Stimulated activated CD4-positive, alpha-beta T cell treated with anti-CD3 and anti-CD28 coated beads, Interleukin-1b, Interleukin-23, amount 100 ng/mL, for 4 hours (primary cell): ENCODE measurements around the gene ZNF609.
A peak's percentile ranks its signal among the peaks of the same experiment; 100 is the strongest.

Experiments used
- DNase-seq, 2 donors: peaks; one replicate each; pipeline ENCODE4 v3.0.0-alpha.2; 2020; ENCODE audit warnings: low read depth in 2 of 2

The ZNF609 gene

GRCh38 chr15:64535460-64536243 is 75.3 kb downstream of the ZNF609 start:
- no peak for DNase-seq

- peak in 1 of 2 donors; percentile 27 for DNase-seq
Measured at GRCh38 chr15:64536244-64536836, 76.0 kb downstream of the ZNF609 start.

GRCh38 chr15:64542091-64542490 is 81.7 kb downstream of the ZNF609 start:
- DNase-seq: no peak

DNA sequence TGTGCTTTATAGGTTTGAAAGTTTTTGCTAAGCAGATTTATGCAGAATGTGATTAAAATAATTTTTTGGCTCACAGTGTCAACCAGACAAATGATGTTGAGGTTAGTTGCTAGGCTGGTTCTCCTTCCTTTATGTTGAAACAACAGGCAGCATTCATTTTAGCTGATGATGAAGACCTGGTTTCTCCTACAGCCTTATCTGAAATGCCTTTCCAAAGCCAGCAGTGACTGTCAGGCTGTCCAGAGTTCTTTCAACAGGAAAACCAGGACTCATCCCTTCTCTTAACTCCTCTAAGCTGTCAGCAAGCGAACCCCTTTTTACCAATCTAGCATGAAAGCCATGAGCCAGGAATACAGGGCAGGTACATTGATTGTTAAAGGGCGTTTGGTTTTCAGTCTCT is 84.1 kb downstream of the ZNF609 start:
- DNase-seq: no peak

DNA sequence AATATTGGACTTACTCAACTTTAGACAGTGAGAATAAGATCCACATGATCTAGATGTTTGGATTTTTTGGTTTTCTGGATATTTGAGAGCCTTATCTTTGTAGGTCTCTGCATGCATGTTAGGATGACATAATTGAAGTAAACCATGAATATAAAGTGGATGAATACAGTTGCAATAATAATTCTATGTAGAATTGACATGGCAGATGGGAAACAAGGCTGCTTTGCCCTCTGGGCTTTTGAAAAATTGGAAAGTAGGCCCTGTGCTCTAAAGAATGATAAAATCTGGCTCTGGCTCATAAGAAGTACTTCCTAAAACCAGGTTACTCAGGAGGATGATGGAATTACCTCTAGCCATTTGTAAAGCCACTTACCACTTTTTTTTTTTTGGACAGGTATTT is 86.9 kb downstream of the ZNF609 start:
- DNase-seq: no peak

DNA sequence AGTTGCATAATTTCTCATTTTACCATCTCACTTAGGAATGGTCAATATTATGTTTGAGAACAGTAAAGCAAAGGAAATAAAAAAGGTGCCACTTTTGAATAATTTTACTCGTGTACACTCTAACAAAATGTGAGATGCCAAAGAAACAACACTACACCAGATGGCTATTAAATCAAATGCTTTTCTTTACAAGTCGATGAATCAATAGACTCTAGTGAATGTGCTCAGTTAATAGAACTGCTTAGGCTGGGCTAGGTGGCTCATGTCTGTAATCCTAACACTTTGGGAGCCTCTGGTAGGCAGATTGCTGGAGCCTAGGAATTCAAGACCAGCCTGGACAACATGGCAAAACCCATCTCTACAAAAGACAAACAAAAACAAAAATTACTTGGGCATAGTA is 87.9 kb downstream of the ZNF609 start:
- DNase-seq: no peak

- no peak for DNase-seq
Measured at GRCh38 chr15:64549860-64550259, 89.5 kb downstream of the ZNF609 start.

DNA sequence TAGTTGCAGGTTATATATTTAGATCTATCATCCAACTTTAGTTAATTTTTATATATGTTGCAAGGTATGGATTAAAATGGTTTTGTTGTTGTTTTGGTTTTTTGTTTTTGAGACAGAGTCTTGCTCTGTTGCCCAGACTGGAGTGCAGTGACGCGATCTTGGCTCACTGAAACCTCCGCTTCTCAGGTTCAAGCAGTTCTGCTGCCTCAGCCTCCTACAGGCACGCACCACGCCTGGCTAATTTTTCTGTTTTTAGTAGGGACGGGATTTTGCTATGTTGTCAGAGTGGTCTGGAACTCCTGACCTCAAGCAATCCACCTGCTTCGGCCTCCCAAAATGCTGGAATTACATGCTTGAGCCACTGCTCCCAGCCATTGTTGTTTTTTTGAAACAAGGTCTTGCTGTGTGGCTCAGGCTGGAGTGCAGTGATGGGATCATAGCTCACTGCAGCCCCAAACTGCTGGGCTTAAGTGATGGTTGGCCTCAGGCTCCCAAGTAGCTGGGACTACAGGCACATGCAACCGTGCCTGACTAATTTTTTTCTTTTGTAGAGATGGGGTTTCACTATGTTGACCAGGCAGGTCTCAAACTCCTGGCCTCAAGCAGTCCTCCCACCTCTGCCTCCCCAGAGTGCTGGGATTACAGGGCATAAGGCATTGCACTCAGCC is 92.0 kb downstream of the ZNF609 start:
- no peak for DNase-seq

- DNase-seq: no peak
Measured at GRCh38 chr15:64558460-64559179, 98.2 kb downstream of the ZNF609 start.

- DNase-seq: no peak
Measured at GRCh38 chr15:64559243-64559642, 98.9 kb downstream of the ZNF609 start.

DNA sequence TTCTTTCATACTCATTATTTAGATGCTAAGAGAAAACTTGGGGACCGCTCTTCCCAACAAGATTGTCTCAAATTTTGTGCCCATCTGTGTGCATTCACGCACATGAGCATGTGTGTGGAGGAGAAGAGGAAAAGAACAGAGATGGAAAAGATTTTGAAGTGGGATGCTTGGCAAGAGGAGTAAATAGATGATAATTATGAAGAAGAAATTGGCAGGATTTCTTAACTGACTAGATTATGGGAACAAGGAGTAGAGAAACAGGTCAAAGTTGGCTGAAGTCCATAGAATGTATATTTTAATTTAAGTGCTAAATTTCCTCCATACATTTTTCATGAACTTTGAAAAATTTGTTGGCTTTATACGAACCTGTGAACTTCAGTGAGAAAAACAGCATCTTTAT is 100.1 kb downstream of the ZNF609 start:
- DNase-seq: no peak

DNA sequence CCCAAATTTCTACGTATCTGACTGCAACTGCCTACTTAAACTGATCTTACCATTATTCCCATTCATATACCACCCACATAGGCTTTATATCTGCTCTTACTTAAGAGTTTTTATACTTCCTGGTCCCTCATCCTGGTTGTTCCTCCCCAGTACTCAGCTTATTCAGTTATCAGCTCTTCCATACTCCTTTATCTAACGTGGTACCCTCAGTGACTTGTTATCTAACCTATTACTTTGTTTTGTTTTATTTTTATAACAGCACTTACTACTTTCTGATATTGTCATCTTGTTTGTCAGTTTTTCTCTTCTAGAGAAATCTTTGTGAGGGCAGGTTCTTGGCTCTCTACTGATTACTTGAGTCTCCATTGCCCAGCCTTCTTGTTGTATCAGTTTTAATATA is 100.6 kb downstream of the ZNF609 start:
- no peak for DNase-seq

GRCh38 chr15:64562003-64562640 is 101.7 kb downstream of the ZNF609 start:
- DNase-seq: no peak

GRCh38 chr15:64566102-64566501 is 105.7 kb downstream of the ZNF609 start:
- no peak for DNase-seq

DNA sequence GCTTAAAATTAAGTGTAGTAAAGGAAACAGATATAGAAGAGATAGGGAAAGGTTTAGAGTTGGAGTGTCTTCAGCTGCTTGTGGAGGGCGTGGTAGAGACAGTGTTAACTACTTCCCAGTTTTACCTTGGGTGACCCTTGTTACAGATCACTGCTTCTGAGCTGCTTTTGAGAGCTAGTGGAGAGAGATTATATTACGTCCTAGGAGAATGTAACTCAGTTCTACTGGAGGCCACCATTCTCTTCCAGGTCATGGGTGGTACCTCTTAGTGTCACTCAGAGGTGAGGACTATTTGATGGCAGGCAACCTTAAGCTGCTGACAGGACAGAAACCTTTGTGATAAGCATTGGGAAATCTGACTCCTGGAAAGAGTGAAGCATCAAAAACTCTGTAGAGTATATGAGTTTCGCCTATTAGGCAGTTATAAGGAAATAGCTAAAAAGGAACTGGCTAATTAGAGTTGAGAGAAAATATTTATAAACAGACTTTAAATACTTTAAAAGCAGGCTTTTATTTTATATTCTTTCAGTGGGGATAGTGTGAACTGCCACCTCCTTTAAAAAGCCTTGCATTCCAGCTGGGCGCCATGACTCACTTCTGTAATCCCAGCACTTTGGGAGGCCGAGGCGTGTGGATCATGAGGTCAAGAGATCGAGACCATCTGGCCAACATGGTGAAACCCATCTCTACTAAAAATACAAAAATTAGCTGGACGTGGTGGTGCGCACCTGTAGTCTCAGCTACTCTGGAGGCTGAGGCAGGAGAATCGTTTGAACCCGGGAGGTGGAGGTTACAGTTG is 106.5 kb downstream of the ZNF609 start:
- no peak for DNase-seq

DNA sequence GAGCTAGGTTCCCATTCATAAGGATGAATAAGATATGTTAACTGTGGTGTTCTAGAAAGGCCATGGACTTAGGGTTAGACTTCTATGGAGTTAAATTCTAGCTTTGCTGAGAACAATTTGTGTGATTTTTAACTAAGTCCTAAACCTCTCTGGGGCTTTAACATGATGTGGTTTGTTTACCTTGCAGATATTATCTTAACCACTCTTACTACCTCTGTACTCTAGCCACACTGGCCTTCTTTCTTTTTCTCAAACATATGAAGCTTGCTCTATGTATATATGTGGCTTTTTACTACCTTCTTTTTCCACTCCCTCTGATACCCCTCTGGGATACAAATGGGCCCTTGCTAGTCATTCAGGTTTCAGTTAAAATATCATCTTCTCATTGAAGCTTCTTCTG is 108.4 kb downstream of the ZNF609 start:
- DNase-seq: no peak

- no peak for DNase-seq
Measured at GRCh38 chr15:64571857-64572291, 111.5 kb downstream of the ZNF609 start.

DNA sequence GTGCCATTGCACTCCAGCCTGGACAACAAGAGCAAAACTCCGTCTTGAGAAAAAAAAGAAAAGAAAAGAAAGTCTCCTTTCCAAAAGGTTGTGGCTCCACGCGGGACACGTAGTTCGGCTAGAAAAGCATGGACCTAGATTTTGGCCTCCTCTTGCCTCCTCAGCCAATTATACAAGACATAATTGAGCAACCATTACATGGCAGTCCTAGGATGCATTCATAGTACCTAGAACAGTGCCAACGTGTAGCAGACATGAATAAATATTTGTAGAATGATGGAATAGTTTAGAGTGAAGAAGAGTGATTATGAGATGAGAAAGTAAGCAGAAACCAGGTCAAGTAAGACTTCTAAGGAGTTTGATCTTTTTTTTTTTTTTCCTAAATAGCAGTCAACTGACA is 112.5 kb downstream of the ZNF609 start:
- DNase-seq: no peak

- DNase-seq: no peak
Measured at GRCh38 chr15:64574301-64575017, 114.1 kb downstream of the ZNF609 start.

GRCh38 chr15:64580696-64581407 is 120.5 kb downstream of the ZNF609 start:
- no peak for DNase-seq
